Hepatocyte (in vitro differentiated cells): ENCODE results near the gene POLE2. TPM values are rescaled to one million over a fixed set of nuclear protein-coding genes. Genes with fewer than 3 reads are reported as not detected.
"Not testable (repeated sequence)": the region's sequence is repeated elsewhere in the genome, so short reads cannot be mapped to it uniquely, and the experiment has no call there.

ENCODE experiments used
- DNase-seq: peaks from one replicate; pipeline ENCODE4 v3.0.0-alpha.2; 2016; ENCODE audit warnings: low spot score
- H2AFZ ChIP-seq: fragments of 200-600 bp; sonication (generic); 2 replicates; pipeline ENCODE4 v1.6.0; 2016; ENCODE audit warnings: antibody characterized with exemption, mild to moderate bottlenecking
- H3K27ac ChIP-seq: fragments of 200-600 bp; sonication (generic); 2 replicates; pipeline ENCODE4 v1.5.1; 2016; ENCODE audit warnings: mild to moderate bottlenecking
- H3K27me3 ChIP-seq: fragments of 200-600 bp; sonication (generic); 2 replicates; pipeline ENCODE4 v1.6.1; 2016
- H3K36me3 ChIP-seq: fragments of 200-600 bp; sonication (generic); replicated peaks from 2 replicates; pipeline ENCODE4 v1.5.1; 2016; ENCODE audit warnings: low read depth; ENCODE audit not compliant: insufficient read depth
- H3K4me1 ChIP-seq: fragments of 200-600 bp; sonication (generic); 2 replicates; pipeline ENCODE4 v1.5.1; 2016; ENCODE audit warnings: mild to moderate bottlenecking, moderate library complexity; ENCODE audit not compliant: insufficient read depth
- H3K4me2 ChIP-seq: fragments of 200-600 bp; sonication (generic); 2 replicates; pipeline ENCODE4 v1.6.0; 2016
- H3K4me3 ChIP-seq: fragments of 200-600 bp; sonication (generic); 2 replicates; pipeline ENCODE4 v1.5.1; 2016; ENCODE audit warnings: mild to moderate bottlenecking
- H3K79me2 ChIP-seq: fragments of 200-600 bp; sonication (generic); 2 replicates; pipeline ENCODE4 v1.6.0; 2017; ENCODE audit warnings: mild to moderate bottlenecking
- H3K9me2 ChIP-seq: fragments of 200-600 bp; sonication (generic); replicated peaks from 2 replicates; pipeline ENCODE4 v1.6.0; 2017; ENCODE audit warnings: mild to moderate bottlenecking; ENCODE audit not compliant: insufficient read depth
- H3K9me3 ChIP-seq: fragments of 200-600 bp; sonication (generic); 2 replicates; pipeline ENCODE4 v1.5.1; 2016; ENCODE audit warnings: low read depth, mild to moderate bottlenecking
- H4K20me1 ChIP-seq: fragments of 200-600 bp; sonication (generic); 2 replicates; pipeline ENCODE4 v1.6.0; 2016; ENCODE audit warnings: mild to moderate bottlenecking; ENCODE audit not compliant: insufficient read depth, poor library complexity, severe bottlenecking
- EZH2 ChIP-seq: fragments of 200-600 bp; sonication (generic); IDR thresholded peaks from 2 replicates; pipeline ENCODE4 v1.6.1; 2016; ENCODE audit warnings: antibody characterized with exemption, mild to moderate bottlenecking, borderline replicate concordance
- EZH2phosphoT487 ChIP-seq: fragments of 200-600 bp; sonication (generic); IDR thresholded peaks from one replicate; pipeline ENCODE4 v1.6.1; 2018; ENCODE audit warnings: antibody characterized with exemption, mild to moderate bottlenecking, low read depth, moderate library complexity; ENCODE audit not compliant: unreplicated experiment, severe bottlenecking
- WGBS: methylation state at CpG from one replicate; pipeline ENCODE4 v1.1.6; 2016; ENCODE audit warnings: low lambda C conversion rate; ENCODE audit errors: missing lambda C conversion rate; 5-methylcytosine and 5-hydroxymethylcytosine counted together
- polyA plus RNA-seq: library from polyadenylated mRNA; unstranded; fragments of >200 nt; fragmentation: Nextera tagmentation; extraction: Ambion mirVana; gene quantifications from 2 replicates; pipeline ENCODE4 v1.2.1, GENCODE V29; 2016
- total RNA-seq: library from RNA; depleted of rRNA; stranded (reverse); fragments of >200 nt; gene quantifications from 2 replicates; pipeline ENCODE4 v1.2.3, GENCODE V29; 2014
- TF ChIP-seq, protein P1 (sequence below): fragments of 200-600 bp; sonication (generic); IDR thresholded peaks from 2 replicates; pipeline ENCODE4 v1.5.1; 2016; ENCODE audit warnings: antibody characterized with exemption, mild to moderate bottlenecking; ENCODE audit not compliant: poor library complexity

The POLE2 gene
- total and polyA plus RNA-seq, 2 experiments from 2014 or later, result 3.9 to 7.6 TPM

DNA sequence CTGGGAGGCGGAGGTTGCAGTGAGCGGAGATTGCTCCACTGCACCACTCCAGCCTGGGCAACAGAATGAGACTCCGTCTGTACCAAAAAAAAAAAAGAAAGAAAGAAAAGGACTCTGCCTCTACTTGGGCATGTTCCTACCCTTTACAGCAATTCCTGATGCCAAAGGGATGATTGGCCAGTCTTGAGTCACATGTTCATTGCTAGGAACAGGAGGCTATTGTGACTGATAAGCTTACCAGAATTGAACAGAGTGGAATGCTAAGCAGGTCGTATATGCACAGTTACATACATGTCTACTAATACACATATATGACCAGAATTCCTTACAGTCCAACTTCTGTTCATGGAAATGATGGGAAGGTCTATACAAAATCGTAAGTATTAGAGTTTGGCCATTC is 39.2 kb upstream of the POLE2 start:
- Histone ChIP-seq H4K20me1 (no peaks in the 10 kb centered on the region), H3K4me1 (no peaks in the 10 kb centered on the region), H3K4me3 (no peak overlapping the region), H3K79me2 (no peaks in the 10 kb centered on the region), H3K9me3 (no peaks in the 10 kb centered on the region), H3K27me3 (no peaks in the 10 kb centered on the region), H3K36me3 (no peaks in the 10 kb centered on the region), H2AFZ (no peak overlapping the region), H3K27ac (no peak overlapping the region), H3K9me2 (no peaks in the 10 kb centered on the region), H3K4me2 (no peak overlapping the region)
- 96% methylated on average over 5 of the region's 5 CpGs for WGBS
- DNase-seq, result no peak
- TF ChIP-seq EZH2phosphoT487 (no peak), EZH2 (no peak)
- TF ChIP-seq, protein P1, sequence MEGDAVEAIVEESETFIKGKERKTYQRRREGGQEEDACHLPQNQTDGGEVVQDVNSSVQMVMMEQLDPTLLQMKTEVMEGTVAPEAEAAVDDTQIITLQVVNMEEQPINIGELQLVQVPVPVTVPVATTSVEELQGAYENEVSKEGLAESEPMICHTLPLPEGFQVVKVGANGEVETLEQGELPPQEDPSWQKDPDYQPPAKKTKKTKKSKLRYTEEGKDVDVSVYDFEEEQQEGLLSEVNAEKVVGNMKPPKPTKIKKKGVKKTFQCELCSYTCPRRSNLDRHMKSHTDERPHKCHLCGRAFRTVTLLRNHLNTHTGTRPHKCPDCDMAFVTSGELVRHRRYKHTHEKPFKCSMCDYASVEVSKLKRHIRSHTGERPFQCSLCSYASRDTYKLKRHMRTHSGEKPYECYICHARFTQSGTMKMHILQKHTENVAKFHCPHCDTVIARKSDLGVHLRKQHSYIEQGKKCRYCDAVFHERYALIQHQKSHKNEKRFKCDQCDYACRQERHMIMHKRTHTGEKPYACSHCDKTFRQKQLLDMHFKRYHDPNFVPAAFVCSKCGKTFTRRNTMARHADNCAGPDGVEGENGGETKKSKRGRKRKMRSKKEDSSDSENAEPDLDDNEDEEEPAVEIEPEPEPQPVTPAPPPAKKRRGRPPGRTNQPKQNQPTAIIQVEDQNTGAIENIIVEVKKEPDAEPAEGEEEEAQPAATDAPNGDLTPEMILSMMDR, result no peak

DNA sequence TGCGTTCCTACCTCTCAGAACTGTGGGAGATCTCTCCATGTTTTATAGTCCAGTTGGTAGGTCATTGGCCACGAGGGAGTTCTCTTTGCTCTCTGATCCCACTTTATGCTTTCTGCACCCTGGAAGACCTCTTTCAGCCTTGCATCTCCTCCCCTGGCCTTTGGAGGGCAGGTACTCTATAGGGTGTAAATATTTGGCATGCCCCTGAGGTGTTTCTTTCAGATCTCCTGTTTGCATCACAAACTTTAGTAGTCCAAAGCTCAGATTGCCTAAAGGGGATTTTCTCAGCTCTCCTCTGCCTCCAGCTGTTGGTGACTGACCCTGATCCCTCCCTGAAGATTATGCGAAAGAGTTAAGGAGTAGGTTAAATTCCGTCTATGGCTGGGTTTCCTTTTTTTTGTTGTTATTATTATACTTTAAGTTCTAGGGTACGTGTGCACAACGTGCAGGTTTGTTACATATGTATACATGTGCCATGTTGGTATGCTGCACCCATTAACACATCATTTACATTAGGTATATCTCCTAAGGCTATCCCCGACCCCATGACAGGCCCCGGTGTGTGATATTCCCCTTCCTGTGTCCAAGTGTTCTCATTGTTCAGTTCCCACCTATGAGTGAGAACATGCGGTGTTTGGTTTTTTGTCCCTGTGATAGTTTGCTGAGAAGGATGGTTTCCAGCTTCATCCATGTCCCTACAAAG is 33.9 kb upstream of the POLE2 start:
- not testable (repeated sequence) for H3K36me3 ChIP-seq

DNA sequence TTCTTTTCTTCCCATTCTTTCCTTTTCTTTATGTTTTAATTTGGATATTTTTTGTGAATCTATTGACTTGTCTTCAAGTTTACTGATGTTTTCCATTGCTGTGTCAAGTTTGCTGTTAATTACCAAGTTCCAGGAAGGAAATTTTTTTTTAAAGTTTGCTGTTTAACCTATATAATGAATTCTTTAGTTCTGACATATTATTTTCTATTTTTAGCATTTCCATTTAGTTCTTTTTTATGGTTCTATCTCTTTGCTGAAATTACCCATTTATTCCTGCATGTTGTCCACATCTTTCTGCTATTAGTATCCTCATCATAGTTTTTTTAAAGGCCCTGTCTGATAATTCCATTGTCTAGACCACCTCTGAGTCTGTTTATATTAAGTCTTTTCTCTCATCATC is 32.7 kb upstream of the POLE2 start:
- Histone ChIP-seq H2AFZ (no peak overlapping the region), H3K9me2 (no peaks in the 10 kb centered on the region), H3K4me1 (no peaks in the 10 kb centered on the region), H3K27me3 (no peaks in the 10 kb centered on the region), H3K4me3 (no peak overlapping the region), H4K20me1 (no peaks in the 10 kb centered on the region), H3K79me2 (no peaks in the 10 kb centered on the region), H3K36me3 (no peaks in the 10 kb centered on the region), H3K4me2 (no peak overlapping the region), H3K27ac (no peak overlapping the region), H3K9me3 (no peaks in the 10 kb centered on the region)
- DNase-seq, result no peak
- TF ChIP-seq EZH2 (no peak), EZH2phosphoT487 (no peak)
- TF ChIP-seq, protein P1, result no peak

More for the DNA sequence above, 33.9 kb upstream of the POLE2 start:
- not testable (repeated sequence) for H4K20me1 ChIP-seq, H2AFZ ChIP-seq, H3K27ac ChIP-seq, H3K9me3 ChIP-seq, H3K27me3 ChIP-seq, H3K79me2 ChIP-seq, H3K4me2 ChIP-seq, H3K4me3 ChIP-seq, H3K4me1 ChIP-seq, H3K9me2 ChIP-seq
- peak; percentile 3 for DNase-seq
- WGBS, result 73% methylated on average over 9 of the region's 9 CpGs

DNA sequence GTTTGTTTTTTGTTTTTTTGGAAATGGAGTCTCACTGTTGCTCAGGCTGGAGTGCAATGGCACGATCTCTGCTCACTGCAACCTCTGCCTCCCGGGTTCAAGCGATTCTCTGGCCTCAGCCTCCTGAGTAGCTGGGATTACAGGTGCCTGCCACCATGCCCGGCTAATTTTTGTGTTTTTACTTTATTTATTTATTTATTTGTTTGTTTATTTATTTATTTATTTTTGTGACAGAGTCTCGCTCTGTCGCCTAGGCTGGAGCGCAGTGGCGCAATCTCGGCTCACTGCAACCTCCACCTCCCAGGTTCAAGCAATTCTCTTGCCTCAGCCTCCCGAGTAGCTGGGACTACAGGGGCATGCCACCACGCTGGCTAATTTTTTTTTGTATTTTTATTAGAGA is 23.0 kb upstream of the POLE2 start:
- not testable (repeated sequence) for H3K9me3 ChIP-seq, H3K4me3 ChIP-seq, DNase-seq, H3K4me1 ChIP-seq, H3K27ac ChIP-seq, H4K20me1 ChIP-seq, H3K4me2 ChIP-seq, H3K27me3 ChIP-seq, H2AFZ ChIP-seq, H3K9me2 ChIP-seq, H3K79me2 ChIP-seq, H3K36me3 ChIP-seq
- WGBS, result 95% methylated on average over 11 of the region's 11 CpGs

DNA sequence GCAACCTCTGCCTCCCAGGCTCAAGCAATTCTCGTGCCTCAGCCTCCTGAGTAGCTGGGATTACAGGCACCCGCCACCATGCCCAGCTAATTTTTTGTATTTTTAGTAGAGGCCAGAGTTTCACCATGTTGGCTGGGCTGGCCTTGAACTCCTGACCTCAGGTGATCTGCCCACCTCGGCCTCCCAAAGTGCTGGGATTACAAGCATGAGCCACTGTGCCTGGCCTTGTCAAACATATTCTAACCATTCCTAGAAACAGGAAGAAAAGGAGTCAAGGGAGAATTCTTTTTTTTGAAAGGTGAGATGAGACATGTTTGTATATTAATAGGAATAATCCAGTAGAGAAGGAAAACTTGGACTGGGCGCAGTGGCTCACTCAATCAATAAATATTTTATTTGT is 16.5 kb upstream of the POLE2 start:
- not testable (repeated sequence) for H3K9me2 ChIP-seq, H3K9me3 ChIP-seq, H3K4me2 ChIP-seq, H3K4me3 ChIP-seq, DNase-seq, H3K27me3 ChIP-seq, H2AFZ ChIP-seq, H3K79me2 ChIP-seq, H3K4me1 ChIP-seq, H3K27ac ChIP-seq, H3K36me3 ChIP-seq, H4K20me1 ChIP-seq
- 94% methylated on average over 4 of the region's 4 CpGs for WGBS
